ENCODE results near the gene PI4K2A.

DNA sequence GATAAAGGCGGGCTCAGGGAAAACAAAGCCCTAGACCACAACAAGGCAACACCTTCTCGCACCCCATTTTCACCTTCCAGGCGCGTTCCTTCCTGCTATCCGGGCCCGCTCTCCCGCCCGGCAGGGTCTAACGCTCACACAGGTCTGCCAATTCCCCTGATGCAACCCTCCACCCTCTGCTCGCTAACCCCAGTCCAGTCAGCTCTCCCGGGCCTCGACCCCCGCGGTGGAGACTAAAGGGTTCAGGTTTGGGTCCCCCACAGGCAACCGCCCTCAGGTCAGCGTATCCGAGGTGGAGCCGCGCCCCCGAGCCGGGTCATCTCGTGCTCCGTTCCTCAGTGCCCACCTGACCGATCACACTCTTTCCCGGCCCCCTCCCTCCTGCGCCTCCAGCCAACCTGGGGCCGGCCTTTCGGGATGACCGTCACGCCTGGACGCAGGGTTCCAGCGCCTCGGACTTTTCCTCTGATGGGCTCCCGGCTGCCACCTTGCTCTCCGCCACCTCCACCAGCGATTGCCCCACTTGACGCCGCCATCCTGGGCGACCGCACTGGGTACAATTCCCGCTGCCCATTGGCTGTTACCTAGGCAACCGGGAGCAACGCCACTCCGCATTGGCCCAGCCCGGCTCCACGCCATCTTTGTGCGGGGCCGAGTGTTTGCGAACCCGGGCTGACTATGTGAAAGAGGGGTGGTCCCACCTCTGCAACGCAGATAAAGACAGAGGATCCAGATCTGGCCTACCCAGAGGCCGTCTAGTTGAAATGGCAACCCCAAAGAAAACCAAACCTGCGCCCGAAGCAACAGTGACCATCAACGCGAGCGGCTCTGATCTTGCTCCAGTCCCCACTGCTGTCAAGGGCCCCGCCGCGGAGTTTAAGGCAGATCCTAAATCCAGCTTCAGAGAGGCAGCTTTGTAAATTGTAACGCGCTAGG, 7.3 kb upstream of the PI4K2A start, which contains the start of gene MORN4:
- TF ChIP-seq, protein P1, sequence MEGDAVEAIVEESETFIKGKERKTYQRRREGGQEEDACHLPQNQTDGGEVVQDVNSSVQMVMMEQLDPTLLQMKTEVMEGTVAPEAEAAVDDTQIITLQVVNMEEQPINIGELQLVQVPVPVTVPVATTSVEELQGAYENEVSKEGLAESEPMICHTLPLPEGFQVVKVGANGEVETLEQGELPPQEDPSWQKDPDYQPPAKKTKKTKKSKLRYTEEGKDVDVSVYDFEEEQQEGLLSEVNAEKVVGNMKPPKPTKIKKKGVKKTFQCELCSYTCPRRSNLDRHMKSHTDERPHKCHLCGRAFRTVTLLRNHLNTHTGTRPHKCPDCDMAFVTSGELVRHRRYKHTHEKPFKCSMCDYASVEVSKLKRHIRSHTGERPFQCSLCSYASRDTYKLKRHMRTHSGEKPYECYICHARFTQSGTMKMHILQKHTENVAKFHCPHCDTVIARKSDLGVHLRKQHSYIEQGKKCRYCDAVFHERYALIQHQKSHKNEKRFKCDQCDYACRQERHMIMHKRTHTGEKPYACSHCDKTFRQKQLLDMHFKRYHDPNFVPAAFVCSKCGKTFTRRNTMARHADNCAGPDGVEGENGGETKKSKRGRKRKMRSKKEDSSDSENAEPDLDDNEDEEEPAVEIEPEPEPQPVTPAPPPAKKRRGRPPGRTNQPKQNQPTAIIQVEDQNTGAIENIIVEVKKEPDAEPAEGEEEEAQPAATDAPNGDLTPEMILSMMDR (IDR thresholded peaks at IDR 0.05; ENCODE audit: low read depth, low read length): no peak
- TF ChIP-seq EZH2phosphoT487 (IDR thresholded peaks at IDR 0.05; ENCODE audit: low read depth): no peak
